ENCODE results near the gene PRELP. TPM values are rescaled to one million over a fixed set of nuclear protein-coding genes. Genes with fewer than 3 reads are reported as not detected.
A peak's percentile ranks its signal among the peaks of the same experiment; 100 is the strongest.

PRELP gene
- total and polyA plus RNA-seq, 11 donors: 3.6 to 61.9 (median 13.6) TPM

GRCh38 chr1:203521812-203522211, 46.2 kb downstream of the PRELP start:
- intact Hi-C loops (cut with DNase I): loop anchor here in 1 of 10 donors (5.0 kb wide), 1 partner anchor 35 kb away; no protein-coding TSS in a partner anchor

DNA sequence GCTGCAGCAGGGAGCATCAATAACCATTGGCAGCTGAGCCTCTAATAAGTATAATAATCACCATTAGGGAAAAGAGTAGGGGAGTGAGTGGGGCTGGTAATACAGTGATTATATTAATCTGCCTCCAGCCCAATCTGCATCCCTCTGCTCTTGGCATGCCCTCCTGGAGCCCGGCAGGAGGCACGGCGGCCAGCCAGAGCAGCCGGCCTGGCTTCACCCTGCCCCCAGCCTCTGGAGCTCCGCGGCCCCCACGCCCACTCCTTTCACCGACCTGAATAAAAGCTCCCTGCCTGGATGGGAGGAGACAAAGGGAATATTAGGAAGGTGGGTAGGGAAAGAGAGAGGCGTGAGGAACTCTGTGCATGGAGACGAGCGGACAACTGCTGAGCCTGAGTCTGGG, 46.6 kb downstream of the PRELP start:
- peak in 3 of 4 donors; percentile 54 to 72 (median 60) for ATAC-seq
- Histone ChIP-seq H3K9me3 (no peaks in the 10 kb centered on the region), H3K27me3 (no peaks in the 10 kb centered on the region), H3K27ac (peak overlapping the region in 1 of 12 donors; percentile 26), H3K4me3 (no peak overlapping the region), H3K36me3 (no peaks in the 10 kb centered on the region), H3K4me1 (peaks cover 0 to 45% (median 20%) of the 10 kb centered on the region in 12 donors)
- WGBS, 4 donors: 51 to 72% (median 60%) methylated on average over 11 of the region's 11 CpGs
- no peak for DNase-seq
- TF ChIP-seq POLR2A (IDR thresholded peaks at IDR 0.05): no peak
- TF ChIP-seq CTCF (IDR thresholded peaks at IDR 0.05): no peak
- intact Hi-C loops (cut with DNase I): loop anchor here in 1 of 10 donors (5.0 kb wide), 1 partner anchor 35 kb away; no protein-coding TSS in a partner anchor

More at GRCh38 chr1:203521812-203522211, 46.2 kb downstream of the PRELP start:
- Histone ChIP-seq H3K36me3 (no peaks in the 10 kb centered on the region), H3K4me1 (peaks cover 0 to 45% (median 20%) of the 10 kb centered on the region in 12 donors), H3K4me3 (no peak overlapping the region), H3K9me3 (no peaks in the 10 kb centered on the region), H3K27ac (peak overlapping the region in 4 of 12 donors; percentile 2 to 26 (median 18)), H3K27me3 (no peaks in the 10 kb centered on the region)
- DNase-seq (no peak), ATAC-seq (peak in 1 of 4 donors; percentile 19)
- 76 to 83% (median 81%) methylated on average over 5 of the region's 5 CpGs for WGBS, 4 donors
- TF ChIP-seq CTCF (IDR thresholded peaks at IDR 0.05) (no peak), POLR2A (IDR thresholded peaks at IDR 0.05) (no peak)

DNA sequence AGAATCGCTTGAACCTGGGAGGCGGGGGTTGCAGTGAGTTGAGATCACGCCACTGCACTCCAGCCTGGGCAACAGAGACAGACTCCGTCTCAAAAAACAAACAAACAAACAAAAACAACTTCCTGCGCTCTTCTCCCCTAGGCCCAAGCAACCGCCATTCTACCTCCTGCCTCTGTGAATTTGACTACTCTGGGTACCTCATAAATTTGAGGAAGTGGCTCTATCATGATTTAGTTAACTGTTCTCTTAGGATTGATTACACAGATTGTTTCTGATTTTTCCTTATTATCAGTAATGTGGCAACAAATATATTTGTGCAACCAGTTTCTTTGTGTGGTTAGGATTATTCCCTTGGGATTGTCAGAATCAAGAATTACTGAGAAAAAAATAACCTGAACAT, 48.1 kb downstream of the PRELP start:
- TF ChIP-seq POLR2A (IDR thresholded peaks at IDR 0.05) (no peak), CTCF (IDR thresholded peaks at IDR 0.05) (no peak)
- peak overlapping the region in 4 of 12 donors; percentile 8 to 62 (median 20) for H3K27ac ChIP-seq
- DNase-seq: no peak
- H3K36me3 ChIP-seq: no peaks in the 10 kb centered on the region
- no peak for ATAC-seq
- H3K4me1 ChIP-seq: peaks cover 0 to 45% (median 20%) of the 10 kb centered on the region in 12 donors
- intact Hi-C loops (cut with DNase I): loop anchor here in 1 of 10 donors (5.0 kb wide), 1 partner anchor 34 kb away; no protein-coding TSS in a partner anchor
- H3K27me3 ChIP-seq: no peaks in the 10 kb centered on the region
- H3K9me3 ChIP-seq: no peaks in the 10 kb centered on the region
- WGBS, 4 donors: 90 to 98% (median 95%) methylated on average over 6 of the region's 6 CpGs
- no peak overlapping the region for H3K4me3 ChIP-seq

GRCh38 chr1:203524152-203524551, 48.5 kb downstream of the PRELP start:
- WGBS, 4 donors: 55 to 67% (median 58%) methylated on average over 4 of the region's 4 CpGs
- Histone ChIP-seq H3K4me3 (no peak overlapping the region), H3K27ac (peak overlapping the region in 5 of 12 donors; percentile 8 to 62 (median 23)), H3K9me3 (no peaks in the 10 kb centered on the region), H3K36me3 (no peaks in the 10 kb centered on the region), H3K4me1 (peaks cover 0 to 45% (median 20%) of the 10 kb centered on the region in 12 donors), H3K27me3 (no peaks in the 10 kb centered on the region)
- DNase-seq (no peak), ATAC-seq (peak in 3 of 4 donors; percentile 29 to 45 (median 33))
- TF ChIP-seq CTCF (IDR thresholded peaks at IDR 0.05) (no peak), POLR2A (IDR thresholded peaks at IDR 0.05) (no peak)
- intact Hi-C loops (cut with DNase I): loop anchor here in 1 of 10 donors (5.0 kb wide), 1 partner anchor 33 kb away; no protein-coding TSS in a partner anchor
